Stimulated activated CD8-positive, alpha-beta memory T cell treated with anti-CD3 and anti-CD28 coated beads, Interleukin-4, amount 100 ng/mL, for 4 hours (primary cell): ENCODE results near the gene OXCT1.
"Not testable (repeated sequence)": the region's sequence is repeated elsewhere in the genome, so short reads cannot be mapped to it uniquely, and the experiment has no call there.

ENCODE experiments used
- DNase-seq, 2 donors: peaks; one replicate each; pipeline ENCODE4 v3.0.0-alpha.2; 2020; ENCODE audit warnings: low read depth in 2 of 2, low spot score in 1 of 2

Gene OXCT1

GRCh38 chr5:41874512-41875060, 4.4 kb upstream of the OXCT1 start:
- DNase-seq: no peak

GRCh38 chr5:41871852-41872251, 1.6 kb upstream of the OXCT1 start:
- no peak for DNase-seq

- DNase-seq: no peak
Observed at GRCh38 chr5:41870627-41871048, 413 bp upstream of the OXCT1 start.

GRCh38 chr5:41869151-41869723, 988 bp downstream of the OXCT1 start:
- peak in 1 of 2 donors; percentile 0 for DNase-seq

GRCh38 chr5:41863871-41864486, 6.2 kb downstream of the OXCT1 start:
- DNase-seq: no peak

- DNase-seq: no peak
Observed at GRCh38 chr5:41858890-41859289, 11.3 kb downstream of the OXCT1 start.

GRCh38 chr5:41857989-41858388, 12.2 kb downstream of the OXCT1 start:
- no peak for DNase-seq

GRCh38 chr5:41856644-41857491, 13.4 kb downstream of the OXCT1 start:
- peak in 1 of 2 donors; percentile 6 for DNase-seq

- DNase-seq: no peak
Observed at GRCh38 chr5:41852293-41852692, 17.9 kb downstream of the OXCT1 start.

GRCh38 chr5:41851116-41851515, 19.1 kb downstream of the OXCT1 start:
- no peak for DNase-seq

GRCh38 chr5:41848983-41849382, 21.2 kb downstream of the OXCT1 start:
- DNase-seq: no peak

- DNase-seq: not testable (repeated sequence)
Observed at GRCh38 chr5:41845751-41846150, 24.5 kb downstream of the OXCT1 start.

- DNase-seq: no peak
Observed at GRCh38 chr5:41844502-41844901, 25.7 kb downstream of the OXCT1 start.

GRCh38 chr5:41843456-41844370, 26.5 kb downstream of the OXCT1 start:
- no peak for DNase-seq

GRCh38 chr5:41842777-41843176, 27.4 kb downstream of the OXCT1 start:
- DNase-seq: no peak

GRCh38 chr5:41841325-41841724, 28.9 kb downstream of the OXCT1 start:
- no peak for DNase-seq

- no peak for DNase-seq
Observed at GRCh38 chr5:41840251-41840650, 30.0 kb downstream of the OXCT1 start.

- no peak for DNase-seq
Observed at GRCh38 chr5:41837793-41838192, 32.4 kb downstream of the OXCT1 start.

- no peak for DNase-seq
Observed at GRCh38 chr5:41835645-41836044, 34.6 kb downstream of the OXCT1 start.

- no peak for DNase-seq
Observed at GRCh38 chr5:41834506-41834905, 35.7 kb downstream of the OXCT1 start.

- no peak for DNase-seq
Observed at GRCh38 chr5:41832430-41832829, 37.8 kb downstream of the OXCT1 start.
